ENCODE measurements around the gene GDF10. TPM values are rescaled to one million over a fixed set of nuclear protein-coding genes. Genes with fewer than 3 reads are reported as not detected.

GDF10 gene
- total RNA-seq, 1 donor from 2014 or later = 0.67 TPM

- DNase-seq (ENCODE audit: low spot score) = no peak
- TF ChIP-seq CTCF (IDR thresholded peaks at IDR 0.05) = no peak
- Mint-ChIP-seq H3K36me3 (ENCODE audit: low read depth) (no peaks in the 10 kb centered on the region), H3K9me3 (ENCODE audit: low read depth) (no peaks in the 10 kb centered on the region), H3K4me3 (ENCODE audit: unreplicated experiment) (no peak overlapping the region), H3K4me1 (ENCODE audit: low read depth) (peaks cover 7% of the 10 kb centered on the region), H3K27ac (ENCODE audit: unreplicated experiment) (no peak overlapping the region), H3K27me3 (ENCODE audit: low read depth) (peaks cover 24% of the 10 kb centered on the region)
These were observed 11.8 kb upstream of the GDF10 start for GRCh38 chr10:47288236-47288635.

DNA sequence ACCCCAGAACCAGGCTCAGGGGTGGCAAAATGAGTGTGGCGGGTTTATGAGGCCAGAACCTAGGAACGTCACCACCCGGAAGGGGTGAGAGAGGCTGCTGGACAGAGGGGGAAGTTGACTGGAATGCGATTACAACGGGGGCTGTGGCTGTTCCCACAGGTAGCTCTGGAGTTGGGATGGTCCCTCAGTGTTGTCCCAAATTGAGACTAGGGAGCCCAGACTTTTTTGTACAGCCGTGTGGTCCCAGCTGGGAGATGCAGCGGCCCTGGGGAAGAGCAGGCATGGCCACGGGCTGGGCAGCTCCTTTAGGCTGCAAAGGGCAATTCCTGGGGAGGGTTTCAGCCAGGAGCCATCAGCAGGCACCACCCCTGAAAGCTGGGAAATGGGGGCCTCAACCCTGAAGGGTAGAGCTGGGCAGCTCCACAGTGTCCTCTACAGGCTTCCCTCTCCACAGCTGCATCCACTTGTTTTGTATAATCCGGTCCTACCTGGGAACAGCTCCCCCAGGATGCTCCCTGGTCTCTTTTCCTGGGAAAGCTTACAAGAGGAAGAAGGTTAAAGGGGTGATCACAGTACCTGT lies 11.0 kb upstream of the GDF10 start:
- H3K36me3 Mint-ChIP-seq (ENCODE audit: low read depth) = no peaks in the 10 kb centered on the region
- no peak overlapping the region for H3K4me3 Mint-ChIP-seq (ENCODE audit: unreplicated experiment)
- no peaks in the 10 kb centered on the region for H3K9me3 Mint-ChIP-seq (ENCODE audit: low read depth)
- peaks cover 7% of the 10 kb centered on the region for H3K4me1 Mint-ChIP-seq (ENCODE audit: low read depth)
- DNase-seq (ENCODE audit: low spot score) = no peak
- peaks cover 24% of the 10 kb centered on the region for H3K27me3 Mint-ChIP-seq (ENCODE audit: low read depth)
- TF ChIP-seq CTCF (IDR thresholded peaks at IDR 0.05) = no peak
- no peak overlapping the region for H3K27ac Mint-ChIP-seq (ENCODE audit: unreplicated experiment)

DNA sequence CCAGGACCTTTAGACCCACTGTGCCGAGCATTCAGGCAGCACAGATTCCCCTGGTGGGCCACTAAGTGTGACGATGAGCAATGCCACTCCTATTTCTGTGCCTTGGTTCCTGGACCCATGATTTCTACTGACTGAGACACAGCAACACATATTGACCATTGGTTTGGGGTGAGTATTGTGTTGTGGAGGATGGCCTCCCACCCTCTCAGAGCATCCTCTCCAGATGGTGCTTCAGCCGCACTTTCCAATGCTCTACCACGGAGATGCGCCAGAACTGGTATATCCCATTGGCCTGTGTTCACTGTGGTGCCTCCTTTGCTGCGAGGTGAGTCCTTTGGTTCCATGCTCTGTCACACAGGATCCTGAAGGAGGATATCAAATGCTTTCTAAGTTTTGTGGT lies 10.1 kb upstream of the GDF10 start:
- no peak for TF ChIP-seq CTCF (IDR thresholded peaks at IDR 0.05)
- Mint-ChIP-seq H3K4me3 (ENCODE audit: unreplicated experiment) (no peak overlapping the region), H3K36me3 (ENCODE audit: low read depth) (no peaks in the 10 kb centered on the region), H3K27ac (ENCODE audit: unreplicated experiment) (no peak overlapping the region), H3K4me1 (ENCODE audit: low read depth) (peaks cover 7% of the 10 kb centered on the region), H3K27me3 (ENCODE audit: low read depth) (peaks cover 26% of the 10 kb centered on the region), H3K9me3 (ENCODE audit: low read depth) (no peaks in the 10 kb centered on the region)
- DNase-seq (ENCODE audit: low spot score) = no peak

- Mint-ChIP-seq H3K4me1 (ENCODE audit: low read depth) (peaks cover 7% of the 10 kb centered on the region), H3K9me3 (ENCODE audit: low read depth) (no peaks in the 10 kb centered on the region), H3K27ac (ENCODE audit: unreplicated experiment) (no peak overlapping the region), H3K27me3 (ENCODE audit: low read depth) (peaks cover 29% of the 10 kb centered on the region), H3K36me3 (ENCODE audit: low read depth) (no peaks in the 10 kb centered on the region), H3K4me3 (ENCODE audit: unreplicated experiment) (no peak overlapping the region)
- no peak for TF ChIP-seq CTCF (IDR thresholded peaks at IDR 0.05)
- no peak for DNase-seq (ENCODE audit: low spot score)
These were observed 9.7 kb upstream of the GDF10 start for GRCh38 chr10:47290338-47290737.

- H3K27me3 Mint-ChIP-seq (ENCODE audit: low read depth) = peaks cover 22% of the 10 kb centered on the region
- no peak for DNase-seq (ENCODE audit: low spot score)
- H3K27ac Mint-ChIP-seq (ENCODE audit: unreplicated experiment) = no peak overlapping the region
- TF ChIP-seq CTCF (IDR thresholded peaks at IDR 0.05) = no peak
- H3K4me3 Mint-ChIP-seq (ENCODE audit: unreplicated experiment) = no peak overlapping the region
- H3K9me3 Mint-ChIP-seq (ENCODE audit: low read depth) = no peaks in the 10 kb centered on the region
- no peaks in the 10 kb centered on the region for H3K36me3 Mint-ChIP-seq (ENCODE audit: low read depth)
- peaks cover 14% of the 10 kb centered on the region for H3K4me1 Mint-ChIP-seq (ENCODE audit: low read depth)
These were observed 8.3 kb upstream of the GDF10 start for GRCh38 chr10:47291682-47292081.

Measured in chondrocyte (in vitro differentiated cells).